Endothelial cell of hepatic sinusoid (primary cell): ENCODE results near the gene GTPBP8.
"Not testable (repeated sequence)": the region's sequence is repeated elsewhere in the genome, so short reads cannot be mapped to it uniquely, and the experiment has no call there.

Experiments
- in situ Hi-C: cut with HindIII; loops from 2 replicates; pipeline ENCODE4 v1.10.0; 2017; ENCODE audit warnings: low sequenced_read_pairs

Gene GTPBP8

DNA sequence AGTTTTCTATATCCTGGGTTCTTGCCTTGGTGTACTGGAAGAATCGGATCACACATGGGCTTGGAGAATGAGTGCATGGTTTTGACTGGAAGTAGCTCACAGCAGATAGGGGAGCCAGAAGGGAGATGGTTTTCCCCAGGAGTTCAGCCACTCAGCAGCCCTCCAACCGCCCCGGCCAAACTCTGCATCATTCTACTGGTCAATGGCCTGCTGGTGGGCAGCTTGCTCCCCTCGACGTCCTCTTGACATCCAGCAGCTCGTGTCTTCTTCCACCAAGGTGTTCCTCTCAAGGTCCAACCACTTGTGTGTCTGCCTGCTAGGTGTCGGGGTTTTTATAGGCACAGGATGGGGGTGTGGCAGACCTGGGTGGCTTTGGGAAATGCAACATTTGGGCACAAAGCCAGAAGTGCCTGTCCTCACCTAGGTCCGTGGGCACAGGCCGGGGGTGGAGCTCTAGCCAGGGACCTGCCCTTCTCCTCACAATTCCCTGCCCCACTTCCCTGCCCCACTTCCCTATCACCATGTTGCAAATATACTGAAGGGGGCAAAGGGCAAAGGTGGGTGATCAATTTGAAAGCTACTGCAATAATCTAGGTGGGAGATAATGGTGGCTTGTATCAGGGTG lies 3.0 kb upstream of the GTPBP8 start:
- in situ Hi-C loops = loop anchor here (25.0 kb wide), 1 partner anchor 251 kb away; no protein-coding TSS in a partner anchor

DNA sequence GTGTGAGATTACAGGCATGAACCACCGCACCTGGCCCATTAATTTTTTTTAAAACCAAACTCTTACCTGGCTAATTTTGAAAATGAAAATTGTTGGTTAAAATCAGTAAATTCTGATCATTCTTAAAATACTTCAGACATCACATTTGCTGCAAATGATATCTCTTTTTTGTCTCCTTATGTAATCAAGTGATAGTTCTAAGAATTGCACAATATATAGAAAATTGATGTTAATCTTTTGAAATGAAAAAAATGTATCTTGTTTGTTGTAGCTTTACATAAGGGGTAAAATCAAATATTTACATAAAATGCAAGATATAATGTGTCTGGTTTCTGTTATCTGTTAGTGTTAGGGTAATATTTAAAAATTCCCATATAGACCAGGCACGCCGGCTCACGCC lies 5.0 kb downstream of the GTPBP8 start:
- in situ Hi-C loops = loop anchor here (25.0 kb wide), 1 partner anchor 258 kb away; no protein-coding TSS in a partner anchor

DNA sequence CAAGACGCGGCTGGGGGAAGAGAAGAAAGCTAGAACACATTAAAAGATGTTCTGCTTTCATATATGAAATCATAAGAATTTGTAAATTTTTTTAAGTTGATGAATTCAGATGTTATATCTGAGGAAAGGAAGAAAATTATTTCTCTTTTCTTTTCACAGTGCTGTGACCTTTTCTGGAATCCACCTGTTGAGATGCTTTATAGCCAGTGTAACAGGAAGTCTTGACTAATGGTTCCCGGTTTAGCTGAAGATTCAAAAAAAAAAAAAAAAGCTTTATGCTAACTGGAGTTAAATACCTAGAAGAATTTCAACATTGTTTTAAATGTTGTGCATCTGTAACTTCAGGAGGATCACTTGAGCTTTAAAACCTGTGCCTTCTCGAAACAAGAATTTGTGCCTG lies 9.9 kb downstream of the GTPBP8 start:
- in situ Hi-C loops = no loop called here

DNA sequence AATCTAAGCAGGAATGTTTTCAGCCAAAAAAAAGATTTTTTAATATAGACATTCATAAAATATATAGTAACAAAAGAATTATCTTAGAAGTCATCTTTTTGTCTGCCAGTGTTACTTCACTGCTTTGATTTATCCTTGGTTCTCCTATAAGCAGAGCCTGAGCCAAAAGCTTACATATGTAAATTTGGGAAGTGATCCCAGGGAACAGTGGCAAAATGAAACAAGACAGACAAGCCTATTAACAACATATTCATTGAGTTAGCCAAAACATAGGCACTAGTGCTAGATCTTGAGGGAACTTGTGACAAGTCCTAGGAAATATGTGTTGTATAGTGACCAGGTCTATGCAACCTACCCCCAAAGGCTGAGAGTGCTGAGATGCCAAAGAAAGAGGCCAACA lies 11.3 kb downstream of the GTPBP8 start:
- in situ Hi-C loops = no loop called here

DNA sequence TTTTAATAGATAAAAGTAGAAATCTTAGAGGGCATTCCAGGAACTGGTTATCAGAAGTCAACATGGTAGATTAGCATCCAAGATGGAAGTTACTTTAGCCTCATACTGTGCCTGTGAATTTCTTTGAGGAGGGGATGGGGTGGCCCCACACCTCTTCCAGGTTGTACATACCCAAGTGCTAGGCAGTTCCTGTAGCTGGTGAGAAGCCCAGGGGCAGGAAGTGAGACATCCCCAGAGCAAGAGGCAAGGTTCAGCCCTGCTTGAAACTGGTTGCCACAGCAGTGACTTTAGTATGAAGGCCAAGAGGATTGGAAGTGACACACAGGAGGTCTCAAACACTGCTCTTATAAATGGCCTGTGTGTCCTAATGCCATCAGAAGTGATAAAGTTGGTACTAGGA lies 11.9 kb downstream of the GTPBP8 start:
- in situ Hi-C loops = no loop called here

DNA sequence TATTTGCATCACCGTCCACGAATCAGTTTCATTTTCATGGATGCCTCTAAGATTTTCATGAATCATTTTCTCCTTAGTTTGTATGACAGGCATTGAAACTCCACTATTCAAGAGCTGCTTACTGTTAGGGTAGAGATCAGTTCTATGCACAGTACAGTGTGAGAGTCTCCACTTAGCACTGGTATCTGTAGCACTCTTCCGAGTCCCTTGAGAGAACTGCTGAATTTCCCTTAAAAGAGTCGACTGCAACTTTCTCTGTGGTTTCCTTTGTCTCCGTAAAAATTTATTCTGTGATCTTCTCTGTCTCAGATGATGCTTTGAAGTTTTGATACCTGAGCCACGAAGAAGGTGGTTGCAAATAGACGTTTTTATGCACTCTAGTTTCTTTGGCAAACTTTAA lies 14.8 kb downstream of the GTPBP8 start:
- in situ Hi-C loops = no loop called here

DNA sequence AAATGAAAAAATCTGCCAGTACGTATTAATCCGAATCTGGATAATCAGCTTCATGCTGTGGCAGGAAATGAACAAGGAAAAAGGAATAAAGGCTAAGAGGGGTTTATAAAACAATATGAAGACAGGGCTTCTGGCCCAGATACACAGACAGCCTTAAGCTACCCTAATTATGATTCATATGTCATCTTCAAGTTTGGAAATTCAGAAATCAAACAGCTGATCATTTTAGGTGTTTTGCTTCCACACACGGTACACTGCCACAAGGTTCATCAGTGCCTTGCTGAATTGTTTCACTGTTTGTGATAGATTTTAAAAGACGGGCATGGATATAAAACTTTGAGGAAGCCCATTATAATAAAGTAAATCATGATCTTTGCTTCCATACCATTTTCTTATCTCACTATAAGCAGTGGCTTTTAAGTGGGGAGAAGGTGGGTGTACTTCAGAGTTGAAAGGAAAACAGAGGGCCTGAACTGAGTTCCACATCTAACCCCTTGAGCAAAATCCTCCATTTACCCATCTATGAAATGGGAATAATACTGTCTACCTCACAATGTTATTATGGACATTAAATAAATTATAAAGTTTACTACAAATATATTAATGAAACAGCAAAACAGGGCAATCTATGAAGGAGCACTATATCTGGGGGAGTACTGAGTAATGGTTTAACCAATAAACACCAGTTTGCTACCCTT lies 15.7 kb downstream of the GTPBP8 start:
- in situ Hi-C loops = no loop called here

DNA sequence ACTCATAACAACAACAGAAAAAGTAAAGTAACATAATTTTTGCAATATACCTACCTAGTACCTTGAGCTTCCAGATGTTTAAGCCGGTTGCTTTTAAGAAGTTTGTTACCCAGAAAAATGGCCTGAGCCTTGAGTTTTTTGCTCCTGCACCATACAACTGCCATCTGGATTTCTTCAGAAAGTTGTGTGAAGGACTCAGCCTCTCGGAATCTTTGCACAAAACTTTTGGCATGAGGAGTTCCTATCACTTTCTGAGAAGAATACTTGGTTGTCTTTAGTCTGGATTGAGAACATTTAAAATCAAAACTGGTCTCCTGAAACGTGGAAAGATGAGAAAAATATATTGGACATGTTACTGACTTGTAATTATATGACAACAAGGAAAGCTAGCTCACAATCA lies 17.3 kb downstream of the GTPBP8 start:
- in situ Hi-C loops = no loop called here

DNA sequence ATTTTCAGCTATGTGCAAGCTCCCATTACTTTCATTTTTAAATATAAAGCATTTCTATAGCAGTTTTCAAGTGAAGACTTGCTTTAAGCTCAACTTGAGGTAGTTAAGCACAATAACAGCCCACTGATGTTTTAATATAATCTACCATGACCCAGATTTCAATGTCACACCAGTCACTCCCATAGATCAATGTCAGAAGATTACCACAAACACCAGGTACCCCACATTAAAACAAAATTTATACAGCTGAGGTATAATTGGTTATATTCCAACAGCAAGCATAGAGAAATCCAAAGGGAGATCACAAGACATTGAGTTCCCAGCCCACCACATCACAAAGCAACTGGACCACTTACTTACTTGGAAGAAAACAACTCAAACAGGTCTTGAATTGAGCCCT lies 22.8 kb downstream of the GTPBP8 start:
- in situ Hi-C loops = no loop called here

DNA sequence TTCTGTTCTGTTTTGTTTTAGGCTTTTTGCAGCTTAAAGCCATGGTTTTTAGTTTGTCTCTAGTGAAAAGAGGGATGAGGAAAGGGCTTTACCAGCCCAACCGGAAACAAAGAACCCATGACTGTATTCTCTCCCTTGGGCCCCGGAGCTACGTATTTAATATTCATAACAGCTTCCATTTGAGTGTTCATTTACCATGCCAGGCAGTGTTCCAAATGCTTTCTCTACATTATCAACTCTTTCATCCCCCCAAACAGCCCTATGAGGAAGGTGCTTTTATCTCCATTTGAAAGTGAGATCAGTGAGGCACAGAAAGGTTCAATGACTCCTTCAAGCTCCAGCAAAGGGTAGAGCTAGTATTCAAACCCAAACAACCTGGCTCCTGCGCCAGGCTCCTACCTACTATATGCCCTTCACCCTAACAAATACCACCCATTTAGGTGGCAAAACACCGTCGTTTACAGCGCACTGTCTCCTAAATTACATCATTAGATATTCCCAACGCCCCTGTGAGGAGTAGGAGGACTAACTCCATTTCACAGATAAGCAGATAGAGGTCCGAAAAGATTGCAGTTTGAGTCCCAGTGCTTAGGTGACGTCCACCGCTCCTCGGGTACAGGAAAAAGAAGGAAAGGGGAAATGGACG lies 27.9 kb downstream of the GTPBP8 start:
- in situ Hi-C loops = no loop called here

DNA sequence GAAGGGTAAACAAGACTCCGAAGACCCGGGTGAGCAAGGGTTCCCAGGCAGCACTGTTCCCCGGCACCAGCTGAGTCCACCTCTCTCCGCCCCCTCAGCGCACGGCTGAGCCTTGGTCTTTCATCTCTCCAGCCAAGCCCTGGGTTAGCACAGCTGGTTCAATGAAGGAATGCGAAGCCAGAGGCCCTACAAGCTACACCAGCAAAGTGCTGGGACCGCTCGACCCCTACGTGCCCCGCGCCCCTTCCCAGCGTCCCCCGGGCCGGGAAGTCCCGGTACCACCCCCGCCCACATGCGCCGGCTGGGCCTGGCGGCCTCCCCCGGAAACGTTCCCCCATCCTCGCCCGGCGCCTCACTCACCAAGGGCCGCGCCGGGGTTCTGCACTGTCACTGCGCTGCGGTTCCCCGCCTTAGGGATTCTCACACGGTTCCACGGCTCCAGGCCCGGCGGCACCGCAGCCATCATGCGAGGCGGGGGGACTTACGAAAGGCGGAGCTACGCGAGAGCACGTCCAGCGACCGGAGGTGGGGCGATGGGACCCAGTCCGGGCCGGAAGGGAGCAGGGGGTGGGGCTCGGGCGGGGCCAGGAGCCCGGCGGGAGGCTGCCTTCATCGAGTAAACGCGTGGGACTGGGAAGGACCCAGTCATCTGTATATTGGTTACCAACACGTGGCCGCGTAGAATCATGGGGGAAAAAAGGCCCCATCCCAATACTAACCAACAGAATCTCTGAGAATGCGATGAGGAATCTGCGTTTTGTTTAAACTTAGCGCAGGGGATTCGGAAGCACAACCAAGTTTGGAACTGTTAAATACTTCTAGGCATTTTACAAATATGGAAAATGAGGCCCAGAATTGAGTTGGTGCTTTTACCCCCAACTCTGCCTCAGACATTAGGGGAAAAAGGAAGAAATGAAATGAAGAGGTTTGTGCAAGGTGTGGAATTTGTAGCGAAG lies 28.7 kb downstream of the GTPBP8 start:
- in situ Hi-C loops = no loop called here

DNA sequence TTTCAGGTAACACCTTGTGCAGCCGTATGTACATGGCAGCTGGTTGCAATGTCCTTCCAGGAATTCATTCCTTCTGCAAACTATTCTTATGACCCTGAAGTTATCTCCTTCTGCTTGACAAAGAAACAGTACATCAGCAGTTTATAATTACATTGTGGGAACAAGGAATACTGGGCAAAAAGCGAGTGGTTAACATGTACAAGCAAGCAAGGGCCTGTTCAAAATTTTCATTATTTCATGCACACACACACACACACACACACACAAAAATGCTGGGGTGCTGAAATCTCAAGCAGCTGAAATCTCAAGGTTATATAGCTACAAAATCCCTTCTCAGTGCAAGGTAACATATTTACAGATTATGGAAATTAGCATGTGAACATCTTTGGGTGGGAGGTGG lies 30.7 kb downstream of the GTPBP8 start:
- in situ Hi-C loops = no loop called here

DNA sequence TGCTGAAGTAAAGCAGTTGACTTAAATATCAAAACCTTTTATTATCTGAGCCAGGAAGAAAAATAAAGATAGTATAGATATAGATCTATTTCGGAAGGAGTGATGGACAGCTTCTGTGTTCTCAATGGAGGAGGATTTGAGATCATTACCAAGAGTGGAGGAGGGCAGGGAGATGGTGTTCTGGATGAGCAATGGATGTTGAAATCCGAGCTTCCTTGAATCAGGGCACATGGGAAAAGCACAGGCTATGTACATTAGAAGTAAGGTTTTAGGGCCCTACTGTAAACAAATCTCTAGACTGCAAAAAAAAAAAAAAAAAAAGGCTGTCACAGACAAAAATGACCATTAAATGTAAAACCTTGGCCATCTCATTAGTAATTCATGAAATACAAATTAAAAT lies 43.2 kb downstream of the GTPBP8 start:
- in situ Hi-C loops = no loop called here

DNA sequence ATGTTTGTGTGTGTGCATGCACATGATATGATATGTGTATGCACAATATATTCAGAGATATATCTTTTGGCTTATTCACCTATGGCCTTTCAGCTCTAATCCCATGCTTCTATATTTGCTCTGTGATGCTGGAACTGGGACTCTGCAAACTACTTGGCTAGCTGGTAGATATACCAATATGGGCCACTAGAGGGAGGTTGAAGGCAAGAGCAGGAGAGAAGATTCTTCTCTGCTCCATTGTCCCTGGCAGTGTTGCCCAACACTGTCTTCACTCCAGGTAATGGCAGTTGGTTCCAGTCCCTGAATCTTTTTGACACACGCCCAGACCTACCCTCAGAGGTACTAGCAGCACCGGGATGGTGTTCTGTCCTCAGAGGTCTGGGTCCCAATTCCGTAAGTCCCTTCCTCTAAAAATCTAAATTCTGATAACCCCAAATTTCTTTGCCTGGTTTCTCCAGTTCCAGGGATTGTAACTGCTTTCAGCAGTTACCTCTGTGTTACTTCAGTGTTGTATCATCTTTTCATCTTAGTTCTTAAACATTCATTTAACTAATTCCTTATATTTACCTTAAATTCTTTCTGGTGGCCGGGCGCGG lies 44.7 kb downstream of the GTPBP8 start:
- in situ Hi-C loops = no loop called here

DNA sequence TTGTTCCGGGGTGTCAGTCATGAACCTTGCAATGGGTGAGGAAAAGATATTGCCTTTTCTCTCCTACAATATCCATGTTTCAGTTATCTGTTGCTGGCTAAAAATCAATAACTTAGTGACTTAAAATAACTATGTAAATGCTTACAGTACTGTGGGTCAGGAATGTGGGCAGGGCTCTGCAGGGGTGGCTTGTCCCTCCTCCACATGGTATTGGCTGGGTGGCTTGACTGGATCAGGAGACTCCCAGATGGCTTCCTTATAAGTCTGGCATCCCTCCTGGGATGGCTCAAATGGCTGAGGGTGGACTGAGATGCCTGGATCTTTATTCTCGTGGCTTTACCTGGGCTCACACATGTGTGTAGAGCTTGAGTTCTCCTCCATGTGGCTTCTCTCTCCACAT lies 47.5 kb downstream of the GTPBP8 start:
- in situ Hi-C loops = no loop called here

DNA sequence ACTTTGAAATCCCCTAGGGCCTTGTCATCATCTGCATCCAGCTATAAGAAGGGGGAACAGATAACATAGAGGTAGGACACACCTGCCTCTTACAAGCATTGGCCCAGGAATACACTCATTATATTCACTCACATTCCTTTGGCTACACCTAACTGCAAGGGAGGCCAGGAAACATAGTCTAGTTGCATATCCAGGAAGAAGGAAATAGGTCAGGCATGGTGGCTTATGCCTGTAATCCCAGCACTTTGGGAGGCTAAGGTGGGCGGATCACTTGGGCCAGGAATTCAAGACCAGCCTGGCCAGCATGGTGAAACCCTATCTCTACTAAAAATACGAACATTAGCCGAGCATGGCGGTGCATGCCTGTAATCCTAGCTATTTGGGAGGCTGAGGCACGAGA lies 48.8 kb downstream of the GTPBP8 start:
- in situ Hi-C loops = no loop called here

DNA sequence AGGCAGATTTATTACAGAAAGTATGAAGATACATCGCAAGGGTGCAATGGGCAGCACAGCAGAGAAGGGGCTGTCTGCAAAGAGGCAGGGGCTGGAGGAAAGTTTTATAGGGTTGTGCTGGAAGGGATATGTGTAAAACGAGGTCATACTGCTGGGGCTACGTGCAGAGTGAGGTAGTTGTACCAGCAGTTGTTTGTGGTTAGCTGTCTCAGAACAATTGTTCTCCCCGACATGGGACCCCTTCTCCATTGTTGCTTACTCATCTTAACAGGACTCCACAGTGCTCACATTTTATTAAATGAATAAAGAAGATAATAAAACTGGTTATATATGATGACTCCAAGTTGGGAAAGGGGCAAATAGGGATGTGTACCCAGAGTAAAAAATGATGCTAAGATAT lies 49.4 kb downstream of the GTPBP8 start:
- in situ Hi-C loops = loop anchor here (5.0 kb wide), 1 partner anchor 107 kb away; no protein-coding TSS in a partner anchor

DNA sequence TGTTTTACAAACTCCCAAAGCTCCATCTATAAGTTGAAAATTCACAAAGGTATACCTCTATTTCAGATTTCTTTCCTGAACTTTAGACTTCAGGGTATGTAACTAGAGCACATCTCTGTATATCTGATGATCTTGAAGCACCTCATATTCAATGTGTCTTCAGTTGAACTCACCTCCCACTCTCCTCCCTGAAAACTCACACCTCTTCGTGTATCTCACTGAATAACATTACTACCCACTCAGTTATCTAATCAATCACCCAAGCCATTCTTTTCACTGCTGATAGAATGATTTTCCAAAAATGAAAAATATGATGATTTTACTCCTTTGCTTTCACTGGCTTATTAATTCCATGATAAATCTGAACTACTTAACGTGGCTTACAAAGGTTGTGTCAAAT lies 52.9 kb downstream of the GTPBP8 start:
- in situ Hi-C loops = loop anchor here (5.0 kb wide), 1 partner anchor 104 kb away; no protein-coding TSS in a partner anchor

DNA sequence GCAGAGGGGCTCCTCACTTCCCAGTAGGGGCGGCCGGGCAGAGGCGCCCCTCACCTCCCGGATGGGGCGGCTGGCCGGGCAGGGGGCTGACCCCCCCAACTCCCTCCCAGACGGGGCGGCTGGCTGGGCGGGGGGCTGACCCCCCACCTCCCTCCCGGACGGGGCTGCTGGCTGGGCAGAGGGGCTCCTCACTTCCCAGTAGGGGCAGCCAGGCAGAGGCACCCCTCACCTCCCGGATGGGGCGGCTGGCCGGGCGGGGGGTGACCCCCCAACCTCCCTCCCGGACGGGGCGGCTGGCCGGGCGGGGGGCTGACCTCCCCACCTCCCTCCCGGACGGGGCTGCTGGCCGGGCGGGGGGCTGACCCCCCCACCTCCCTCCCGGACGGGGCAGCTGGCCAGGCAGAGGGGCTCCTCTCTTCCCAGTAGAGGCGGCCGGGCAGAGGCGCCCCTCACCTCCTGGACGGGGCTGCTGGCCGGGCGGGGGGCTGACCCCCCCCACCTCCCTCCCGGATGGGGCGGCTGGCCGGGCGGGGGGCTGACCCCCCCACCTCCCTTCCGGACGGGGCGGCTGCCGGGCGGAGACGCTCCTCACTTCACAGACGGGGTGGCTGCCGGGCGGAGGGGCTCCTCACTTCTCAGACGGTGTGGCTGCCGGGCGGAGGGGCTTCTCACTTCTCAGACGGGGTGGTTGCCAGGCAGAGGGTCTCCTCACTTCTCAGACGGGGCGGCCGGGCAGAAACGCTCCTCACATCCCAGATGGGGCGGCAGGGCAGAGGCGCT lies 55.6 kb downstream of the GTPBP8 start:
- in situ Hi-C loops = not testable (repeated sequence)

DNA sequence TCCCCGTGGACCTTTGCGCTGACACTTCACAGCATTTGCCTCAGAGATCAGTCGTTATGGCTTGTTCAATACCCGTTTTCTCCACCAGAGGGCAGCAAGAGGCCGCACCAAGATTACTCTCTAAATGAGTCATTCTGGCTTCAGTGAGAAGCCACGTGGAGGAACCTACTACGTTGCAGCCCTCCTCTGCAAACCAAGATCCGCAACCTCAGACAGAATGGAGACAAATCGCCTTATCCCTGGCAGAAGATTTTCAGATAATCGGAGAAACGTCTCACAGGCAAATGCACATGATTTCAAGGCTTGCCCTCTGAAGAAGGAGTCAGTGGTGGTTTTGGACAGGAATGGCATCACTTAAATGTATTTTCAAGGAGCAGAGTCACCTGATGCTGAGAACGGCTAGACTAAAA lies 60.5 kb downstream of the GTPBP8 start:
- in situ Hi-C loops = loop anchor here (5.0 kb wide), 1 partner anchor 56 kb away; no protein-coding TSS in a partner anchor
